Parathyroid adenoma (tissue), 2 donors: ENCODE measurements around the gene TMEM108.

Source experiments
- H2AFZ ChIP-seq: fragments of 300-600 bp; sonication (generic); one replicate; pipeline ENCODE4 v1.7.0; 2017; ENCODE audit warnings: antibody characterized with exemption, mild to moderate bottlenecking
- H3K27ac ChIP-seq: fragments of 300-600 bp; sonication (generic); one replicate; pipeline ENCODE4 v1.7.0; 2017
- H3K27me3 ChIP-seq: fragments of 300-600 bp; sonication (generic); one replicate; pipeline ENCODE4 v1.7.0; 2017; ENCODE audit warnings: low read length; ENCODE audit not compliant: control insufficient read depth, insufficient read depth
- H3K36me3 ChIP-seq: fragments of 300-600 bp; sonication (generic); one replicate; pipeline ENCODE4 v1.7.0; 2017; ENCODE audit warnings: low read length; ENCODE audit not compliant: control insufficient read depth, insufficient read depth
- H3K4me1 ChIP-seq: fragments of 300-600 bp; sonication (generic); one replicate; pipeline ENCODE4 v1.7.0; 2017; ENCODE audit warnings: control low read depth
- H3K4me2 ChIP-seq: fragments of 300-600 bp; sonication (generic); one replicate; pipeline ENCODE4 v1.7.0; 2017; ENCODE audit warnings: low read length
- H3K4me3 ChIP-seq: fragments of 300-600 bp; sonication (generic); one replicate; pipeline ENCODE4 v1.7.0; 2017; ENCODE audit warnings: low read depth, low read length
- H3K79me2 ChIP-seq: fragments of 300-600 bp; sonication (generic); one replicate; pipeline ENCODE4 v1.7.0; 2017; ENCODE audit warnings: control low read depth
- H3K9ac ChIP-seq: fragments of 300-600 bp; sonication (generic); one replicate; pipeline ENCODE4 v1.7.0; 2017; ENCODE audit warnings: mild to moderate bottlenecking
- H3K9me3 ChIP-seq: fragments of 300-600 bp; sonication (generic); one replicate; pipeline ENCODE4 v1.7.0; 2017; ENCODE audit warnings: low read length; ENCODE audit not compliant: control insufficient read depth
- CTCF ChIP-seq: fragments of 300-600 bp; sonication (generic); IDR thresholded peaks from one replicate; pipeline ENCODE4 v1.7.0; 2017; ENCODE audit warnings: antibody characterized with exemption, mild to moderate bottlenecking
- donor health status: primary hyperparathyroidism.

TMEM108 gene

DNA sequence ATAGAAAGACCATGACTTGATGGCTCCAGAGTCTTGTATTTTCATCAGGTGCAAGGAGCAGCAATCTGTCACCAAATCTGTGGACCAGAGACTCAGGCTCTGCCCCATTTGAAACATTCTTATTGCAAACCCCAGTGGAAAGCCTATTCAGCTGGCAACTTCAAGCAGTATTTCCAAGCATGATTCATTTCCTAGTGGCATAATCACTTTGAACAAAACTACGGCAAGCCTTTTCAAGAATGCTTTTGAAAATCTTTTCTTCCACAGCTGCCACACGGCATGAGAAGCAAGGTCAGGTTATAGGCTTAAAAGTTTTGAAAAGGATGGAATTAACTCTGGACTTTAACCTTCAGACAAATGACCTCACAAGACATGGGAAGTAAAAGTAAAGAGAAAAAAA lies 239.6 kb downstream of the TMEM108 start:
- TF ChIP-seq CTCF: no peak
- no peak overlapping the region for H3K4me3 ChIP-seq
- no peaks in the 10 kb centered on the region for H3K4me1 ChIP-seq
- no peak overlapping the region for H3K9ac ChIP-seq
- no peaks in the 10 kb centered on the region for H3K79me2 ChIP-seq
- H3K27ac ChIP-seq: no peak overlapping the region
- no peak overlapping the region for H3K4me2 ChIP-seq
- no peaks in the 10 kb centered on the region for H3K27me3 ChIP-seq
- H3K36me3 ChIP-seq: no peaks in the 10 kb centered on the region
- H3K9me3 ChIP-seq: no peaks in the 10 kb centered on the region
- no peak overlapping the region for H2AFZ ChIP-seq

DNA sequence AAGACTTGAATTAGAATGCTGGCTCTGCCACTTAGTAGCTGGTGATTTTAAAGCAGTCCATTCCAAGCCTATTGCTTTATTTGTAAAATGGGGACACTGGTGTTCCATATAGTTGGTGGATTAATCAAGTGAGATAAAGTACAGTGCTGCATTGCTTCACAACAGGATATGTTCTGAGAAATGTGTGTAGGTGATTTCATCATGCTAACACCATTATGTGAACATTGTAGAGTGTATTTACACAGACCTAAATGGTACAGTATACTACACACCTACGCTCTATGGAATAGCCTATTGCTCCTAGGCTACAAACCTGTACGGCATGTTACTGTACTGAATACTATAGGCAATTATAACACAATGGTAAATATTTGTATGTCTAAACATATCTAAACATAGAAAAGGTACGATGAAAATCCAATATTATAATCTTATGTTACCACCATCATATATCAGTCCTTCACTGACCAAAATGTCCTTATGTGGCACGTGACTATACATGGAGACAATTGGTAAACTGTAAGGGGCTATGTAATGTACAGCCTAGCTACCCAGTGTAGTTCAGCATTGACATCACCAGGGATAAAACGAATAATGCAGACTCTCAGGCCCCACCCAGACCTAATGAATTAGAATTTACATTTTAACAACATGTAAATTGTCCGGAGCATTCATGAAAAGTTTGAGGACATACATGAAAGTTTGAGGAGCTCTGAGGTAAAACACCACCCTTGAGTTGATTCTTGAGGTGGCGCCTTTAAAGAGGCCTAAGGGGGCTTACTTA lies 240.3 kb downstream of the TMEM108 start:
- Histone ChIP-seq H2AFZ (no peak overlapping the region), H3K9ac (no peak overlapping the region), H3K4me2 (no peak overlapping the region), H3K36me3 (no peaks in the 10 kb centered on the region), H3K79me2 (no peaks in the 10 kb centered on the region), H3K27me3 (no peaks in the 10 kb centered on the region), H3K4me3 (no peak overlapping the region), H3K27ac (no peak overlapping the region), H3K4me1 (no peaks in the 10 kb centered on the region), H3K9me3 (no peaks in the 10 kb centered on the region)
- TF ChIP-seq CTCF: no peak

GRCh38 chr3:133280586-133280985 lies 242.4 kb downstream of the TMEM108 start:
- H3K27ac ChIP-seq: no peak overlapping the region
- no peak for TF ChIP-seq CTCF

GRCh38 chr3:133282236-133282635 lies 244.0 kb downstream of the TMEM108 start:
- no peak for TF ChIP-seq CTCF
- Histone ChIP-seq H3K9me3 (no peaks in the 10 kb centered on the region), H3K27ac (no peak overlapping the region), H3K4me2 (no peak overlapping the region), H3K27me3 (no peaks in the 10 kb centered on the region), H3K4me1 (no peaks in the 10 kb centered on the region), H3K4me3 (no peak overlapping the region), H3K79me2 (no peaks in the 10 kb centered on the region), H3K36me3 (no peaks in the 10 kb centered on the region), H2AFZ (no peak overlapping the region), H3K9ac (no peak overlapping the region)

More at GRCh38 chr3:133280586-133280985, 242.4 kb downstream of the TMEM108 start:
- Histone ChIP-seq H3K27me3 (no peaks in the 10 kb centered on the region), H3K9ac (no peak overlapping the region), H2AFZ (no peak overlapping the region), H3K36me3 (no peaks in the 10 kb centered on the region), H3K4me2 (no peak overlapping the region), H3K4me3 (no peak overlapping the region), H3K4me1 (no peaks in the 10 kb centered on the region), H3K79me2 (no peaks in the 10 kb centered on the region), H3K9me3 (no peaks in the 10 kb centered on the region)
